Neural cell (in vitro differentiated cells): ENCODE measurements around the gene NIPBL. TPM values are rescaled to one million over a fixed set of nuclear protein-coding genes. Genes with fewer than 3 reads are reported as not detected.

ENCODE experiments used
- H2AFZ ChIP-seq: fragments of 200-600, 300-800 bp; sonication (generic), shearing (Covaris generic); 2 replicates; pipeline ENCODE4 v1.6.0; 2014; ENCODE audit warnings: low read depth, mild to moderate bottlenecking, antibody characterized with exemption, low read length, moderate library complexity
- H3F3A ChIP-seq: fragments of 200-600 bp; shearing (Covaris generic); 2 replicates; pipeline ENCODE4 v1.6.1; 2016; ENCODE audit warnings: mild to moderate bottlenecking, moderate library complexity, mixed read lengths, antibody characterized with exemption, low read length; ENCODE audit not compliant: insufficient read depth, poor library complexity, severe bottlenecking
- H3K27ac ChIP-seq: fragments of 200-600, 300-800 bp; sonication (generic), shearing (Covaris generic); 2 replicates; pipeline ENCODE4 v1.5.1; 2014; ENCODE audit warnings: mild to moderate bottlenecking, low read length, moderate library complexity
- H3K27me3 ChIP-seq: fragments of 300-800, 200-600 bp; sonication (generic), shearing (Covaris generic); 2 replicates; pipeline ENCODE4 v1.6.0; 2014; ENCODE audit warnings: mild to moderate bottlenecking, low read depth, low read length, moderate library complexity; ENCODE audit not compliant: insufficient read depth
- H3K36me3 ChIP-seq: fragments of 300-800, 200-600 bp; sonication (generic), shearing (Covaris generic); 2 replicates; pipeline ENCODE4 v1.5.1; 2014; ENCODE audit warnings: mild to moderate bottlenecking, antibody characterized with exemption, low read length, moderate library complexity; ENCODE audit not compliant: insufficient read depth
- H3K4me2 ChIP-seq: fragments of 300-800, 200-600 bp; sonication (generic), shearing (Covaris generic); 2 replicates; pipeline ENCODE4 v1.6.0; 2014; ENCODE audit warnings: mild to moderate bottlenecking, low read length
- H3K4me3 ChIP-seq: fragments of 300-800, 200-600 bp; sonication (generic), shearing (Covaris generic); 2 replicates; pipeline ENCODE4 v1.5.1; 2014; ENCODE audit warnings: mild to moderate bottlenecking, low read length, moderate library complexity
- H3K79me2 ChIP-seq: fragments of 200-600 bp; shearing (Covaris generic); replicated peaks from 2 replicates; pipeline ENCODE4 v1.6.0; 2014; ENCODE audit warnings: mild to moderate bottlenecking, low read length, moderate library complexity; ENCODE audit not compliant: insufficient read depth
- H3K9ac ChIP-seq: fragments of 300-800, 200-600 bp; sonication (generic), shearing (Covaris generic); 2 replicates; pipeline ENCODE4 v1.6.1; 2016; ENCODE audit warnings: mild to moderate bottlenecking, low read length, mixed read lengths
- H3K9me2 ChIP-seq: fragments of 200-600 bp; shearing (Covaris generic); 2 replicates; pipeline ENCODE4 v1.6.1; 2016; ENCODE audit warnings: mild to moderate bottlenecking, low read length, mixed read lengths; ENCODE audit not compliant: insufficient read depth
- H3K9me3 ChIP-seq: fragments of 200-600, 300-800 bp; sonication (generic), shearing (Covaris generic); 2 replicates; pipeline ENCODE4 v1.6.1; 2016; ENCODE audit warnings: mild to moderate bottlenecking, mixed run types, low read length, moderate library complexity, mixed read lengths
- H4K20me1 ChIP-seq: fragments of 200-600 bp; shearing (Covaris generic); 2 replicates; pipeline ENCODE4 v1.6.1; 2016; ENCODE audit warnings: mild to moderate bottlenecking, mixed run types; ENCODE audit not compliant: insufficient read depth
- CTCF ChIP-seq: fragments of 450-650 bp; IDR thresholded peaks from 2 replicates; pipeline ENCODE4 v1.5.1; 2014; ENCODE audit warnings: antibody characterized with exemption, mild to moderate bottlenecking, moderate library complexity; ENCODE audit not compliant: poor library complexity, severe bottlenecking
- EP300 ChIP-seq: fragments of 450-650 bp; conservative IDR thresholded peaks from 2 replicates; pipeline ENCODE4 v1.6.1; 2014; ENCODE audit warnings: antibody characterized with exemption, mild to moderate bottlenecking, moderate library complexity; ENCODE audit not compliant: poor library complexity, severe bottlenecking
- EZH2 ChIP-seq: fragments of 200-600, 300-800 bp; shearing (Covaris generic), sonication (generic); IDR thresholded peaks from 2 replicates; pipeline ENCODE4 v1.6.1; 2014; ENCODE audit warnings: antibody characterized with exemption, low read length, borderline replicate concordance, mild to moderate bottlenecking; ENCODE audit not compliant: insufficient read depth, poor library complexity, severe bottlenecking
- MXI1 ChIP-seq: fragments of 450-650 bp; conservative IDR thresholded peaks from 2 replicates; pipeline ENCODE4 v1.6.1; 2014; ENCODE audit warnings: antibody characterized with exemption, mild to moderate bottlenecking; ENCODE audit not compliant: poor library complexity, severe bottlenecking
- POLR2AphosphoS5 ChIP-seq: IDR thresholded peaks from 2 replicates; pipeline ENCODE4 v1.6.1; 2012
- RAD21 ChIP-seq: fragments of 450-650 bp; conservative IDR thresholded peaks from 2 replicates; pipeline ENCODE4 v1.6.1; 2014; ENCODE audit warnings: antibody characterized with exemption, mild to moderate bottlenecking, moderate library complexity
- SMC3 ChIP-seq: fragments of 450-650 bp; conservative IDR thresholded peaks from 2 replicates; pipeline ENCODE4 v1.6.1; 2014; ENCODE audit warnings: antibody characterized with exemption, mild to moderate bottlenecking, moderate library complexity; ENCODE audit not compliant: poor library complexity
- TAF1 ChIP-seq: IDR thresholded peaks from 2 replicates; pipeline ENCODE4 v1.6.1; 2012; ENCODE audit warnings: low read depth
- polyA plus RNA-seq: library from polyadenylated mRNA; depleted of rRNA; stranded (reverse); fragments of >200 nt; gene quantifications from 2 replicates; pipeline ENCODE4 v1.2.3, GENCODE V29; 2014
- TF ChIP-seq, protein P1 (sequence below): IDR thresholded peaks from 2 replicates; pipeline ENCODE4 v1.6.1; 2012; ENCODE audit warnings: borderline replicate concordance

Gene NIPBL
- polyA plus RNA-seq, 1 donor from 2014 or later = 27.5 TPM

DNA sequence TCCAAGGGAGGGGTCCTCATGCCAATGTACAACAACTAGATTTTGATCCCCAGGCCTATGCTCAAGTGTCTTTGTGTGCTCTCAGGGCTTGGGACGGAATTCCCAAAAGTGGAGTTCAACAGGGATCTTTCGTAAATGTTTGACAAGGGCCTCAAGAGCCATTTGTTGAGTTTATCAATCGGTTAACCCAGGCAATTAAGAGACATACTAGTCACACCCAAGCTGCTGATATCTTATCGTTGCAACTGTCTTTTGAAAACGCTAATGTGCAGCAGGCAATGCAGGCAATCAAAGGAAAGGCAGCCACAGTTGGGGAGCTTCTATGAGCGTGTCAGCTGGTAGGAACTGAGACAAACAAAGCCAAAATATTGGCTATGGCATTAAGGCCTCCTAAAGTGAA, 211.4 kb downstream of the NIPBL start:
- Histone ChIP-seq H3K9me2 (no peaks in the 10 kb centered on the region), H2AFZ (no peak overlapping the region), H3K27me3 (no peaks in the 10 kb centered on the region), H3F3A (no peaks in the 10 kb centered on the region), H3K9ac (no peak overlapping the region), H3K9me3 (no peaks in the 10 kb centered on the region), H3K4me3 (no peak overlapping the region), H3K4me2 (no peak overlapping the region), H4K20me1 (no peaks in the 10 kb centered on the region), H3K79me2 (no peaks in the 10 kb centered on the region), H3K36me3 (peaks cover 5% of the 10 kb centered on the region), H3K27ac (no peak overlapping the region)
- no peak for TF ChIP-seq RAD21
- TF ChIP-seq SMC3 = no peak
- TF ChIP-seq TAF1 = no peak
- no peak for TF ChIP-seq EP300
- TF ChIP-seq POLR2AphosphoS5 = no peak
- no peak for TF ChIP-seq EZH2
- TF ChIP-seq CTCF = no peak

DNA sequence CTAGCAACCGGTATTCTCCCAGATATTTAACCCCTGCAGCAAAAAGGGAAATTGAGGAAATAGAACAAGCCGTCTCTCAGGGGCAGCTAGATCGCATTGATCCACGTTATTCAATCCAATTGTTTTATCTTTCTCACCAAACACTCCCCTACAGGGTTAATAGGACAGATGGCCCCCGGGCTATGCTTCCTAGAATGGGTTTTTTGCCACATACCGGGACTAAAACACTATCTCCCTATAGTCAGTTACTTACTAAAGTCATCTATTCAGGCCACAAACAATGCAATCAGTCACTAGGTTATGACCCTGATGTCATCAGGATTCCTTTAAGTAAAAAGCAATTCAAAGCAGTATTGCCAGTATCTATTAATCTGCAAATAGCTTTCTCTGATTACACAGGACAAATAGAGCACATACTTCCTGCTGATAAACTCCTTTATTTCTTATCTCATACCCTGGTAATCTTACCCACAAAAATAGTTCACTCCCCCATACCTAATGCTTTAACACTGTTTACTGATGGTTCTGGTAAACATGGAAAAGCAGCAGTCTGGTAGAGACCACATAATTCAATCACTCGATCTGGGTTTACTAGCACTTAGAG, 213.7 kb downstream of the NIPBL start:
- no peak overlapping the region for H3K27ac ChIP-seq
- H3K36me3 ChIP-seq = peaks cover 9% of the 10 kb centered on the region
- no peak overlapping the region for H3K9ac ChIP-seq
- H3K9me2 ChIP-seq = no peaks in the 10 kb centered on the region
- no peaks in the 10 kb centered on the region for H4K20me1 ChIP-seq
- no peak overlapping the region for H2AFZ ChIP-seq
- H3K9me3 ChIP-seq = no peaks in the 10 kb centered on the region
- no peaks in the 10 kb centered on the region for H3K79me2 ChIP-seq
- no peak overlapping the region for H3K4me3 ChIP-seq
- H3F3A ChIP-seq = no peaks in the 10 kb centered on the region
- H3K4me2 ChIP-seq = no peak overlapping the region
- no peaks in the 10 kb centered on the region for H3K27me3 ChIP-seq
- TF ChIP-seq POLR2AphosphoS5 (no peak), EZH2 (no peak), CTCF (no peak), TAF1 (no peak), EP300 (no peak), MXI1 (no peak), SMC3 (no peak), RAD21 (no peak)
- TF ChIP-seq, protein P1, sequence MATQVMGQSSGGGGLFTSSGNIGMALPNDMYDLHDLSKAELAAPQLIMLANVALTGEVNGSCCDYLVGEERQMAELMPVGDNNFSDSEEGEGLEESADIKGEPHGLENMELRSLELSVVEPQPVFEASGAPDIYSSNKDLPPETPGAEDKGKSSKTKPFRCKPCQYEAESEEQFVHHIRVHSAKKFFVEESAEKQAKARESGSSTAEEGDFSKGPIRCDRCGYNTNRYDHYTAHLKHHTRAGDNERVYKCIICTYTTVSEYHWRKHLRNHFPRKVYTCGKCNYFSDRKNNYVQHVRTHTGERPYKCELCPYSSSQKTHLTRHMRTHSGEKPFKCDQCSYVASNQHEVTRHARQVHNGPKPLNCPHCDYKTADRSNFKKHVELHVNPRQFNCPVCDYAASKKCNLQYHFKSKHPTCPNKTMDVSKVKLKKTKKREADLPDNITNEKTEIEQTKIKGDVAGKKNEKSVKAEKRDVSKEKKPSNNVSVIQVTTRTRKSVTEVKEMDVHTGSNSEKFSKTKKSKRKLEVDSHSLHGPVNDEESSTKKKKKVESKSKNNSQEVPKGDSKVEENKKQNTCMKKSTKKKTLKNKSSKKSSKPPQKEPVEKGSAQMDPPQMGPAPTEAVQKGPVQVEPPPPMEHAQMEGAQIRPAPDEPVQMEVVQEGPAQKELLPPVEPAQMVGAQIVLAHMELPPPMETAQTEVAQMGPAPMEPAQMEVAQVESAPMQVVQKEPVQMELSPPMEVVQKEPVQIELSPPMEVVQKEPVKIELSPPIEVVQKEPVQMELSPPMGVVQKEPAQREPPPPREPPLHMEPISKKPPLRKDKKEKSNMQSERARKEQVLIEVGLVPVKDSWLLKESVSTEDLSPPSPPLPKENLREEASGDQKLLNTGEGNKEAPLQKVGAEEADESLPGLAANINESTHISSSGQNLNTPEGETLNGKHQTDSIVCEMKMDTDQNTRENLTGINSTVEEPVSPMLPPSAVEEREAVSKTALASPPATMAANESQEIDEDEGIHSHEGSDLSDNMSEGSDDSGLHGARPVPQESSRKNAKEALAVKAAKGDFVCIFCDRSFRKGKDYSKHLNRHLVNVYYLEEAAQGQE = no peak
